CD14-positive monocyte (primary cell): ENCODE results near the gene ITPR2. TPM values are rescaled to one million over a fixed set of nuclear protein-coding genes. Genes with fewer than 3 reads are reported as not detected.

Experiments used
- DNase-seq, 3 donors: peaks; one replicate each; pipeline ENCODE4 v3.0.0-alpha.2; 2011 to 2022
- H2AFZ ChIP-seq: 2 replicates; pipeline ENCODE4 v1.6.0; 2012; ENCODE audit warnings: mild to moderate bottlenecking, low read depth, low read length, inconsistent platforms; ENCODE audit not compliant: insufficient read depth, poor library complexity, severe bottlenecking
- H3K27ac ChIP-seq, 2 donors: 1 replicate in 1 of 2; 2 replicates in 1 of 2; pipeline ENCODE4 v1.5.1; 2012 to 2013; ENCODE audit warnings: low read length in 2 of 2, control low read depth in 1 of 2, inconsistent platforms in 1 of 2, low read depth in 1 of 2, mild to moderate bottlenecking in 1 of 2
- H3K27me3 ChIP-seq, 2 donors: one replicate each; pipeline versions ENCODE4 v1.6.0 to v1.6.1; 2011 to 2013; ENCODE audit warnings: low read length in 2 of 2; ENCODE audit not compliant: control insufficient read depth in 2 of 2, insufficient read depth in 2 of 2
- H3K36me3 ChIP-seq, 2 donors: replicated peaks in 1 of 2; 1 replicate in 1 of 2; 2 replicates in 1 of 2; pipeline versions ENCODE4 v1.5.1 to v1.6.1; 2012 to 2013; ENCODE audit warnings: low read length in 2 of 2, control low read depth in 1 of 2, inconsistent platforms in 1 of 2, mild to moderate bottlenecking in 1 of 2; ENCODE audit not compliant: insufficient read depth in 2 of 2, control insufficient read depth in 1 of 2
- H3K4me1 ChIP-seq, 2 donors: 1 replicate in 1 of 2; 2 replicates in 1 of 2; pipeline versions ENCODE4 v1.5.1 to v1.6.1; 2012 to 2013; ENCODE audit warnings: low read length in 2 of 2, control low read depth in 1 of 2, inconsistent platforms in 1 of 2, mild to moderate bottlenecking in 1 of 2, moderate library complexity in 1 of 2; ENCODE audit not compliant: insufficient read depth in 2 of 2, control insufficient read depth in 1 of 2
- H3K4me2 ChIP-seq: replicated peaks from 2 replicates; pipeline ENCODE3; 2012; ENCODE audit warnings: low read length, moderate library complexity, mild to moderate bottlenecking; ENCODE audit not compliant: poor library complexity, severe bottlenecking; ENCODE audit errors: extremely low read depth
- H3K4me3 ChIP-seq, 3 experiments: fragments of 200-600 bp in 1 of 3; sonication (generic) in 1 of 3; replicated peaks in 1 of 3; 1 replicate in 2 of 3; 2 replicates in 1 of 3; pipeline ENCODE4 v1.5.1; 2011 to 2013; ENCODE audit warnings: low read length in 3 of 3, mild to moderate bottlenecking in 3 of 3, control low read depth in 2 of 3, low read depth in 2 of 3, inconsistent platforms in 1 of 3, moderate library complexity in 1 of 3
- H3K79me2 ChIP-seq: 2 replicates; pipeline ENCODE4 v1.6.0; 2012; ENCODE audit warnings: mild to moderate bottlenecking, control low read depth, inconsistent platforms, low read length, moderate library complexity; ENCODE audit not compliant: insufficient read depth
- H3K9ac ChIP-seq: 2 replicates; pipeline ENCODE4 v1.6.0; 2017; ENCODE audit warnings: low read length, mild to moderate bottlenecking; ENCODE audit not compliant: insufficient read depth, poor library complexity, severe bottlenecking
- H3K9me3 ChIP-seq, 2 donors: replicated peaks in 1 of 2; 1 replicate in 1 of 2; 2 replicates in 1 of 2; pipeline versions ENCODE4 v1.5.1 to v1.6.1; 2012 to 2013; ENCODE audit warnings: low read length in 2 of 2, control low read depth in 1 of 2; ENCODE audit not compliant: control insufficient read depth in 1 of 2, insufficient read depth in 1 of 2
- H4K20me1 ChIP-seq: 2 replicates; pipeline ENCODE4 v1.6.0; 2012; ENCODE audit warnings: mild to moderate bottlenecking, low read length, control low read depth, moderate library complexity; ENCODE audit not compliant: insufficient read depth
- H3K27ac Mint-ChIP-seq, 7 donors: one replicate each; pipeline ENCODE4 v1.8.0; 2020; ENCODE audit warnings: mild to moderate bottlenecking in 7 of 7, mixed read lengths in 7 of 7, moderate library complexity in 6 of 7, inconsistent platforms in 2 of 7
- H3K27me3 Mint-ChIP-seq, 3 donors: one replicate each; pipeline ENCODE4 v1.8.0; 2021 to 2022; ENCODE audit warnings: low read depth in 3 of 3, mild to moderate bottlenecking in 3 of 3, mixed read lengths in 3 of 3, moderate library complexity in 3 of 3, inconsistent platforms in 1 of 3
- H3K36me3 Mint-ChIP-seq, 2 donors: one replicate each; pipeline ENCODE4 v1.8.0; 2020; ENCODE audit warnings: mixed read lengths in 2 of 2, inconsistent platforms in 1 of 2, mild to moderate bottlenecking in 1 of 2
- H3K4me1 Mint-ChIP-seq: one replicate; pipeline ENCODE4 v1.8.0; 2020; ENCODE audit warnings: mild to moderate bottlenecking, mixed read lengths
- H3K4me3 Mint-ChIP-seq, 2 donors: one replicate each; pipeline ENCODE4 v1.8.0; 2020; ENCODE audit warnings: mild to moderate bottlenecking in 2 of 2, mixed read lengths in 2 of 2, moderate library complexity in 1 of 2
- H3K9me3 Mint-ChIP-seq, 7 donors: one replicate each; pipeline ENCODE4 v1.8.0; 2020 to 2022; ENCODE audit warnings: mixed read lengths in 7 of 7, mild to moderate bottlenecking in 6 of 7, moderate library complexity in 6 of 7, inconsistent platforms in 2 of 7
- WGBS: methylation state at CpG from one replicate; pipeline ENCODE4 v1.1.5; 2013; ENCODE audit warnings: missing lambda C conversion rate; ENCODE audit not compliant: insufficient coverage; 5-methylcytosine and 5-hydroxymethylcytosine counted together
- intact Hi-C, 2 donors: fragments of 100-400 bp; cut with micrococcal nuclease; formaldehyde crosslinking; loops; one replicate each; pipeline versions ENCODE4 v1.15.0 to v1.15.1; 2023
- polyA plus RNA-seq, 3 donors: library from polyadenylated mRNA; depleted of rRNA in 1 of 3; unstranded in 2 of 3; stranded (reverse) in 1 of 3; fragments of 300-500 nt in 2 of 3; fragments of >200 nt in 1 of 3; fragmentation: Illumina TruSeq in 2 of 3; gene quantifications; 1 replicate in 2 of 3; 2 replicates in 1 of 3; pipeline ENCODE4 v1.2.3, GENCODE V29; 2012 to 2021
- TF ChIP-seq, protein P1 (sequence below): fragments of 200-600 bp; IDR thresholded peaks from one replicate; pipeline ENCODE4 v1.8.0; 2022; ENCODE audit warnings: antibody characterized with exemption, mild to moderate bottlenecking

The ITPR2 gene
- polyA plus RNA-seq, 3 donors = 2.7 to 6.4 (median 5.7) TPM

DNA sequence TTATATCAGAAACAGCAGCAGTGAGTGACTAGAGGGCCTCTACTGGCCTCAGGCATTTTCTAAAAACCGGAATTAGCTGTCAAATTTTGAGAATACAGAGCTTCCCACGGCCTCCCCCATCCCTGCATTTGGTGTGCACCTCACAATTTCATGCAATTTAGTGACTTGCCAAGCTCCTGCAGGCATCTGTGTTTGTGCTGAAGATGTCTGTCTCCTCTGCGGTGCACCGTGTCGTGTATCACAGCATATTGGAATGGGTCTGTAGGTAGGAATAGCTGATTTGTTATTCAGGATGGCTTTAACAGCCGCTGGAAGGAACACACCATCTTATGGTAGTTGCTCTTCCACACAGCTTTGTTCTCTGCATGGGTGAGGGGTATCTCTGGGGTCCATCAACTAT lies 497.3 kb downstream of the ITPR2 start:
- Histone ChIP-seq H3K36me3 (peaks cover 2 to 19% of the 10 kb centered on the region in 2 donors), H4K20me1 (no peaks in the 10 kb centered on the region), H3K27ac (no peak overlapping the region), H3K4me2 (no peak overlapping the region), H3K27me3 (no peaks in the 10 kb centered on the region), H3K4me1 (peaks cover 6 to 9% of the 10 kb centered on the region in 2 donors), H3K9me3 (no peaks in the 10 kb centered on the region), H3K9ac (no peak overlapping the region), H3K79me2 (no peaks in the 10 kb centered on the region), H2AFZ (no peak overlapping the region), H3K4me3 (no peak overlapping the region)
- Mint-ChIP-seq H3K9me3 (peaks cover 0 to 4% (median 0%) of the 10 kb centered on the region in 7 donors), H3K4me1 (peaks cover 22% of the 10 kb centered on the region), H3K4me3 (no peak overlapping the region), H3K27ac (no peak overlapping the region), H3K36me3 (peaks cover 17 to 26% of the 10 kb centered on the region in 2 donors), H3K27me3 (peaks cover 1 to 2% (median 2%) of the 10 kb centered on the region in 3 donors)
- whole genome bisulfite sequencing = 89% methylated on average over 5 of the region's 6 CpGs
- DNase-seq = no peak
- intact Hi-C loops = no loop called here
- TF ChIP-seq, protein P1, sequence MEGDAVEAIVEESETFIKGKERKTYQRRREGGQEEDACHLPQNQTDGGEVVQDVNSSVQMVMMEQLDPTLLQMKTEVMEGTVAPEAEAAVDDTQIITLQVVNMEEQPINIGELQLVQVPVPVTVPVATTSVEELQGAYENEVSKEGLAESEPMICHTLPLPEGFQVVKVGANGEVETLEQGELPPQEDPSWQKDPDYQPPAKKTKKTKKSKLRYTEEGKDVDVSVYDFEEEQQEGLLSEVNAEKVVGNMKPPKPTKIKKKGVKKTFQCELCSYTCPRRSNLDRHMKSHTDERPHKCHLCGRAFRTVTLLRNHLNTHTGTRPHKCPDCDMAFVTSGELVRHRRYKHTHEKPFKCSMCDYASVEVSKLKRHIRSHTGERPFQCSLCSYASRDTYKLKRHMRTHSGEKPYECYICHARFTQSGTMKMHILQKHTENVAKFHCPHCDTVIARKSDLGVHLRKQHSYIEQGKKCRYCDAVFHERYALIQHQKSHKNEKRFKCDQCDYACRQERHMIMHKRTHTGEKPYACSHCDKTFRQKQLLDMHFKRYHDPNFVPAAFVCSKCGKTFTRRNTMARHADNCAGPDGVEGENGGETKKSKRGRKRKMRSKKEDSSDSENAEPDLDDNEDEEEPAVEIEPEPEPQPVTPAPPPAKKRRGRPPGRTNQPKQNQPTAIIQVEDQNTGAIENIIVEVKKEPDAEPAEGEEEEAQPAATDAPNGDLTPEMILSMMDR = no peak

GRCh38 chr12:26334621-26335124 lies 498.3 kb downstream of the ITPR2 start:
- Histone ChIP-seq H2AFZ (no peak overlapping the region), H3K27me3 (no peaks in the 10 kb centered on the region), H3K36me3 (peaks cover 2 to 16% of the 10 kb centered on the region in 2 donors), H4K20me1 (no peaks in the 10 kb centered on the region), H3K4me1 (peaks cover 0 to 3% of the 10 kb centered on the region in 2 donors), H3K27ac (no peak overlapping the region), H3K4me2 (no peak overlapping the region), H3K9me3 (no peaks in the 10 kb centered on the region), H3K9ac (no peak overlapping the region), H3K4me3 (no peak overlapping the region), H3K79me2 (no peaks in the 10 kb centered on the region)
- WGBS = 55% methylated on average over 5 of the region's 6 CpGs
- H3K4me3 Mint-ChIP-seq = no peak overlapping the region
- peaks cover 15% of the 10 kb centered on the region for H3K4me1 Mint-ChIP-seq
- peak overlapping the region in 5 of 7 donors; percentile 6 to 44 (median 15) for H3K27ac Mint-ChIP-seq
- peak; percentile 22 to 71 (median 40) for DNase-seq
- H3K9me3 Mint-ChIP-seq = peaks cover 0 to 4% (median 0%) of the 10 kb centered on the region in 7 donors
- H3K27me3 Mint-ChIP-seq = peaks cover 1 to 2% (median 2%) of the 10 kb centered on the region in 3 donors
- peaks cover 12 to 22% of the 10 kb centered on the region in 2 donors for H3K36me3 Mint-ChIP-seq
- TF ChIP-seq, protein P1 = no peak
- intact Hi-C loops = no loop called here
